Measurements from ENCODE around the gene YPEL3.
A peak's percentile ranks its signal among the peaks of the same experiment; 100 is the strongest.

YPEL3 gene

GRCh38 chr16:30052671-30053372 is 43.2 kb downstream of the YPEL3 start:
- peak; percentile 27 to 97 (median 80) for DNase-seq

- DNase-seq = peak in 2 of 58 donors; percentile 13 to 34
These were observed 44.5 kb downstream of the YPEL3 start for GRCh38 chr16:30051518-30051917.

GRCh38 chr16:30049871-30050270 is 46.1 kb downstream of the YPEL3 start:
- DNase-seq = peak in 48 of 58 donors; percentile 17 to 94 (median 65)

GRCh38 chr16:30046588-30046987 is 49.4 kb downstream of the YPEL3 start:
- no peak for DNase-seq

GRCh38 chr16:30046178-30046577 is 49.8 kb downstream of the YPEL3 start:
- no peak for DNase-seq

All from anterior cingulate cortex (tissue), 58 donors.